Measurements from ENCODE around the gene PTPRT. TPM values are rescaled to one million over a fixed set of nuclear protein-coding genes. Genes with fewer than 3 reads are reported as not detected.

Gene PTPRT
- total RNA-seq, 2 donors from 2014 or later: 0.11 to 0.35 TPM

- H3K27ac ChIP-seq: no peak overlapping the region
- no peaks in the 10 kb centered on the region for H3K4me1 ChIP-seq
- no peak for DNase-seq (ENCODE audit: low spot score)
- H3K27me3 ChIP-seq: no peaks in the 10 kb centered on the region
- no peaks in the 10 kb centered on the region for H3K36me3 ChIP-seq
- H3K4me3 ChIP-seq: no peak overlapping the region
- no peak for TF ChIP-seq CTCF (IDR thresholded peaks at IDR 0.05)
- H3K9me3 ChIP-seq: no peaks in the 10 kb centered on the region
These were observed 201.4 kb downstream of the PTPRT start for GRCh38 chr20:42988319-42988718.

- Histone ChIP-seq H3K27ac (no peak overlapping the region), H3K9me3 (no peaks in the 10 kb centered on the region), H3K27me3 (no peaks in the 10 kb centered on the region), H3K4me1 (no peaks in the 10 kb centered on the region), H3K36me3 (no peaks in the 10 kb centered on the region), H3K4me3 (no peak overlapping the region)
- no peak for DNase-seq (ENCODE audit: low spot score)
- no peak for TF ChIP-seq CTCF (IDR thresholded peaks at IDR 0.05)
These were observed 202.2 kb downstream of the PTPRT start for GRCh38 chr20:42987376-42988114.

GRCh38 chr20:42986143-42986773, 203.4 kb downstream of the PTPRT start:
- DNase-seq (ENCODE audit: low spot score): no peak
- H3K4me3 ChIP-seq: no peak overlapping the region
- TF ChIP-seq CTCF (IDR thresholded peaks at IDR 0.05): no peak
- no peak overlapping the region for H3K27ac ChIP-seq
- no peaks in the 10 kb centered on the region for H3K27me3 ChIP-seq
- H3K9me3 ChIP-seq: no peaks in the 10 kb centered on the region
- H3K36me3 ChIP-seq: no peaks in the 10 kb centered on the region
- no peaks in the 10 kb centered on the region for H3K4me1 ChIP-seq

- H3K4me3 ChIP-seq: no peak overlapping the region
- H3K9me3 ChIP-seq: no peaks in the 10 kb centered on the region
- no peak for TF ChIP-seq CTCF (IDR thresholded peaks at IDR 0.05)
These were observed 204.1 kb downstream of the PTPRT start for GRCh38 chr20:42985628-42986027.

GRCh38 chr20:42982218-42982617, 207.5 kb downstream of the PTPRT start:
- DNase-seq (ENCODE audit: low spot score): no peak
- Histone ChIP-seq H3K36me3 (no peaks in the 10 kb centered on the region), H3K27me3 (no peaks in the 10 kb centered on the region), H3K27ac (no peak overlapping the region), H3K9me3 (no peaks in the 10 kb centered on the region), H3K4me1 (no peaks in the 10 kb centered on the region), H3K4me3 (no peak overlapping the region)
- no peak for TF ChIP-seq CTCF (IDR thresholded peaks at IDR 0.05)

More at GRCh38 chr20:42985628-42986027, 204.1 kb downstream of the PTPRT start:
- no peaks in the 10 kb centered on the region for H3K27me3 ChIP-seq
- no peaks in the 10 kb centered on the region for H3K36me3 ChIP-seq
- no peaks in the 10 kb centered on the region for H3K4me1 ChIP-seq
- no peak overlapping the region for H3K27ac ChIP-seq
- no peak for DNase-seq (ENCODE audit: low spot score)
